Measurements from ENCODE around the gene SLC39A3.

Gene SLC39A3

GRCh38 chr19:2701361-2702169 is 38.3 kb downstream of the SLC39A3 start:
- DNase-seq = no peak

- no peak for DNase-seq
These were observed 39.0 kb downstream of the SLC39A3 start for GRCh38 chr19:2700660-2701360.

- DNase-seq = no peak
These were observed 40.2 kb downstream of the SLC39A3 start for GRCh38 chr19:2699413-2700140.

GRCh38 chr19:2694196-2694595 is 45.6 kb downstream of the SLC39A3 start:
- no peak for DNase-seq

- no peak for DNase-seq
These were observed 46.2 kb downstream of the SLC39A3 start for GRCh38 chr19:2693492-2694160.

GRCh38 chr19:2691951-2692350 is 47.9 kb downstream of the SLC39A3 start:
- no peak for DNase-seq

GRCh38 chr19:2690856-2691255 is 49.0 kb downstream of the SLC39A3 start:
- DNase-seq = no peak

GRCh38 chr19:2686360-2686759 is 53.5 kb downstream of the SLC39A3 start:
- DNase-seq = no peak

- no peak for DNase-seq
These were observed 54.6 kb downstream of the SLC39A3 start for GRCh38 chr19:2685204-2685704.

GRCh38 chr19:2683430-2684003 is 56.3 kb downstream of the SLC39A3 start:
- no peak for DNase-seq
